Loucy (cell line): ENCODE data around the gene NR1D2.
A peak's percentile ranks its signal among the peaks of the same experiment; 100 is the strongest.

Experiments used
- H2AFZ ChIP-seq: fragments of 200-600 bp; sonication (generic); 2 replicates; pipeline ENCODE4 v1.6.0; 2016; ENCODE audit warnings: antibody characterized with exemption, mild to moderate bottlenecking, low read length, moderate library complexity
- H3F3A ChIP-seq: fragments of 200-600 bp; 2 replicates; pipeline ENCODE4 v1.6.0; 2016; ENCODE audit warnings: antibody characterized with exemption, low read depth, mild to moderate bottlenecking
- H3K27me3 ChIP-seq: fragments of 200-600 bp; sonication (generic); 2 replicates; pipeline ENCODE4 v1.6.1; 2014; ENCODE audit warnings: low read length, mild to moderate bottlenecking; ENCODE audit not compliant: insufficient read depth, poor library complexity, severe bottlenecking
- H3K36me3 ChIP-seq: fragments of 200-600 bp; sonication (generic); 2 replicates; pipeline ENCODE4 v1.6.1; 2016; ENCODE audit warnings: low read length; ENCODE audit not compliant: insufficient read depth
- H3K4me1 ChIP-seq: fragments of 200-600 bp; sonication (generic); 2 replicates; pipeline ENCODE4 v1.5.1; 2014; ENCODE audit warnings: low read length, mild to moderate bottlenecking; ENCODE audit not compliant: insufficient read depth, poor library complexity, severe bottlenecking
- H3K4me2 ChIP-seq: fragments of 200-600 bp; sonication (generic); 2 replicates; pipeline ENCODE4 v1.6.0; 2014; ENCODE audit warnings: antibody characterized with exemption, low read length, low read depth, mild to moderate bottlenecking; ENCODE audit not compliant: poor library complexity, severe bottlenecking
- H3K4me3 ChIP-seq: fragments of 200-600 bp; sonication (generic); 2 replicates; pipeline ENCODE4 v1.5.1; 2014; ENCODE audit warnings: low read length, mild to moderate bottlenecking, mixed read lengths; ENCODE audit not compliant: poor library complexity, severe bottlenecking
- H3K79me2 ChIP-seq: fragments of 200-600 bp; sonication (generic); 2 replicates; pipeline ENCODE4 v1.6.1; 2014; ENCODE audit warnings: low read length; ENCODE audit not compliant: insufficient read depth
- H3K9ac ChIP-seq: fragments of 200-600 bp; sonication (generic); 2 replicates; pipeline ENCODE4 v1.6.0; 2014; ENCODE audit warnings: mild to moderate bottlenecking, low read depth, low read length, moderate library complexity; ENCODE audit not compliant: poor library complexity, severe bottlenecking
- H3K9me2 ChIP-seq: fragments of 200-600 bp; sonication (generic); replicated peaks from 2 replicates; pipeline ENCODE4 v1.6.1; 2016; ENCODE audit warnings: low read depth, low read length, mixed read lengths
- H3K9me3 ChIP-seq: fragments of 200-600 bp; sonication (generic); 2 replicates; pipeline ENCODE4 v1.6.1; 2014; ENCODE audit warnings: mild to moderate bottlenecking, antibody characterized with exemption, low read length, low read depth; ENCODE audit not compliant: insufficient read depth
- H4K20me1 ChIP-seq: fragments of 200-600 bp; sonication (generic); 2 replicates; pipeline ENCODE4 v1.6.0; 2014; ENCODE audit warnings: antibody characterized with exemption, low read length, mild to moderate bottlenecking; ENCODE audit not compliant: insufficient read depth, poor library complexity, severe bottlenecking
- EZH2phosphoT487 ChIP-seq: fragments of 200-600 bp; IDR thresholded peaks from 2 replicates; pipeline ENCODE4 v1.6.1; 2018; ENCODE audit warnings: antibody characterized with exemption, mild to moderate bottlenecking, moderate library complexity, borderline replicate concordance
- TF ChIP-seq, protein P1 (sequence below): fragments of 200-600 bp; sonication (generic); conservative IDR thresholded peaks from 2 replicates; pipeline ENCODE4 v1.5.1; 2014; ENCODE audit warnings: mild to moderate bottlenecking, antibody characterized with exemption, low read length

NR1D2 gene

DNA sequence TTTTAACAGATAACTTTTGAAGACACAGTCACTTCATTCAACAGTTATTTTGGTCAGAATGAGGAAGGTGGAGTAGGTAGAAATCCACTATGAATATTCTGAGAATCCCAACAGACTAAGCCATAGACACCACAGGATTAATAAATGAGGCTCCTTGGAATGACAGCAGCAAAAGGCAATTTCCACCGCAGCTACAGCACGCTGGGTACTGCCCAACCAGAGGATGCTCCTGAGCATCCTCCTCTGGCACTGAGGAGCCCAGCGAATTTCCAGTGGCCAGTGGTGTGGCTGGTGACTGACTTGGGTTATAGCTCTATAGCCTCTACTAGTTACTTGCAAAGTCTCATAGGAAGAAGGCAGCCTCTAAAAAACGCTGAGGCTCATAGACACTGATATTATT lies 3.6 kb upstream of the NR1D2 start:
- Histone ChIP-seq H4K20me1 (peaks cover 2% of the 10 kb centered on the region), H3F3A (no peaks in the 10 kb centered on the region), H3K27me3 (no peaks in the 10 kb centered on the region), H3K9me3 (no peaks in the 10 kb centered on the region), H3K79me2 (peaks cover 4% of the 10 kb centered on the region; the same call in 1 of the 2 replicates), H3K4me3 (no peak overlapping the region), H3K4me1 (peaks cover 11% of the 10 kb centered on the region), H2AFZ (no peak overlapping the region), H3K9me2 (no peaks in the 10 kb centered on the region), H3K9ac (no peak overlapping the region), H3K36me3 (no peaks in the 10 kb centered on the region), H3K4me2 (no peak overlapping the region)
- no peak for TF ChIP-seq EZH2phosphoT487
- TF ChIP-seq, protein P1, sequence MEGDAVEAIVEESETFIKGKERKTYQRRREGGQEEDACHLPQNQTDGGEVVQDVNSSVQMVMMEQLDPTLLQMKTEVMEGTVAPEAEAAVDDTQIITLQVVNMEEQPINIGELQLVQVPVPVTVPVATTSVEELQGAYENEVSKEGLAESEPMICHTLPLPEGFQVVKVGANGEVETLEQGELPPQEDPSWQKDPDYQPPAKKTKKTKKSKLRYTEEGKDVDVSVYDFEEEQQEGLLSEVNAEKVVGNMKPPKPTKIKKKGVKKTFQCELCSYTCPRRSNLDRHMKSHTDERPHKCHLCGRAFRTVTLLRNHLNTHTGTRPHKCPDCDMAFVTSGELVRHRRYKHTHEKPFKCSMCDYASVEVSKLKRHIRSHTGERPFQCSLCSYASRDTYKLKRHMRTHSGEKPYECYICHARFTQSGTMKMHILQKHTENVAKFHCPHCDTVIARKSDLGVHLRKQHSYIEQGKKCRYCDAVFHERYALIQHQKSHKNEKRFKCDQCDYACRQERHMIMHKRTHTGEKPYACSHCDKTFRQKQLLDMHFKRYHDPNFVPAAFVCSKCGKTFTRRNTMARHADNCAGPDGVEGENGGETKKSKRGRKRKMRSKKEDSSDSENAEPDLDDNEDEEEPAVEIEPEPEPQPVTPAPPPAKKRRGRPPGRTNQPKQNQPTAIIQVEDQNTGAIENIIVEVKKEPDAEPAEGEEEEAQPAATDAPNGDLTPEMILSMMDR, result no peak

GRCh38 chr3:23942546-23942945 lies 2.5 kb upstream of the NR1D2 start:
- Histone ChIP-seq H3K79me2 (peaks cover 14% of the 10 kb centered on the region), H4K20me1 (peaks cover 4% of the 10 kb centered on the region), H3F3A (no peaks in the 10 kb centered on the region), H2AFZ (no peak overlapping the region), H3K4me3 (no peak overlapping the region), H3K4me2 (no peak overlapping the region), H3K9me2 (no peaks in the 10 kb centered on the region), H3K9me3 (no peaks in the 10 kb centered on the region), H3K9ac (no peak overlapping the region), H3K4me1 (peaks cover 20% of the 10 kb centered on the region), H3K27me3 (no peaks in the 10 kb centered on the region), H3K36me3 (no peaks in the 10 kb centered on the region)
- TF ChIP-seq EZH2phosphoT487, result no peak
- TF ChIP-seq, protein P1, result no peak

- no peaks in the 10 kb centered on the region for H3K9me3 ChIP-seq
- peak overlapping the region; percentile 98 for H2AFZ ChIP-seq
- peak overlapping the region; percentile 77 for H3K9ac ChIP-seq
- H3K79me2 ChIP-seq, result peaks cover 21% of the 10 kb centered on the region
- no peaks in the 10 kb centered on the region for H3F3A ChIP-seq
- H3K4me3 ChIP-seq, result peak overlapping the region; percentile 91
- H3K36me3 ChIP-seq, result no peaks in the 10 kb centered on the region
- H3K4me2 ChIP-seq, result peak overlapping the region; percentile 84
- peaks cover 21% of the 10 kb centered on the region for H3K4me1 ChIP-seq
- H3K27me3 ChIP-seq, result no peaks in the 10 kb centered on the region
- TF ChIP-seq, protein P1, result no peak
- no peak for TF ChIP-seq EZH2phosphoT487
- no peaks in the 10 kb centered on the region for H3K9me2 ChIP-seq
- H4K20me1 ChIP-seq, result peaks cover 4% of the 10 kb centered on the region
Observed at GRCh38 chr3:23944007-23944783, 891 bp upstream of the NR1D2 start.
